GM12865 (cell line): Measurements from ENCODE around the gene ACAT1.

Experiments used
- DNase-seq: peaks from one replicate; pipeline ENCODE4 v3.0.0; 2010; ENCODE audit warnings: low read depth
- H3K4me3 ChIP-seq: 2 replicates; pipeline ENCODE4 v1.5.1; 2011; ENCODE audit warnings: mild to moderate bottlenecking, low read depth, low read length, control low read depth
- CTCF ChIP-seq: IDR thresholded peaks from 2 replicates; pipeline ENCODE4 v1.5.1; 2011; ENCODE audit warnings: low read length, control low read depth, low read depth, inconsistent platforms; ENCODE audit not compliant: insufficient read depth; ENCODE audit errors: missing control alignments

The ACAT1 gene

GRCh38 chr11:108170184-108170583, 48.8 kb downstream of the ACAT1 start:
- no peak overlapping the region for H3K4me3 ChIP-seq
- no peak for TF ChIP-seq CTCF
- peak; percentile 9 for DNase-seq

- no peak for TF ChIP-seq CTCF
Measured at GRCh38 chr11:108177570-108177969, 56.2 kb downstream of the ACAT1 start.

GRCh38 chr11:108193725-108194124, 72.4 kb downstream of the ACAT1 start:
- no peak for DNase-seq
- H3K4me3 ChIP-seq: no peak overlapping the region
- no peak for TF ChIP-seq CTCF

More at GRCh38 chr11:108177570-108177969, 56.2 kb downstream of the ACAT1 start:
- H3K4me3 ChIP-seq: no peak overlapping the region
- no peak for DNase-seq

GRCh38 chr11:108196901-108197300, 75.5 kb downstream of the ACAT1 start:
- peak; percentile 50 for DNase-seq
- TF ChIP-seq CTCF: no peak
- peak overlapping the region; percentile 7; the same call in 1 of the 2 replicates for H3K4me3 ChIP-seq
